Measurements from ENCODE around the gene CHD6. TPM values are rescaled to one million over a fixed set of nuclear protein-coding genes. Genes with fewer than 3 reads are reported as not detected.

The CHD6 gene
- total and polyA plus RNA-seq, 2 of the 13 experiments (the other 11 are each of a cell fraction or from before 2014, with no cell fraction given), result 14.4 to 52.0 TPM

- TF ChIP-seq POGK (CRISPR knock-in tag; conservative IDR thresholded peaks at IDR 0.05) (no peak), ZNF619 (CRISPR knock-in tag; IDR thresholded peaks at IDR 0.05) (0 out of 2 replicates have a peak, but pooled peaks have one; percentile 72), ZNF598 (CRISPR knock-in tag; IDR thresholded peaks at IDR 0.05; ENCODE audit: borderline replicate concordance) (no peak), ARNT2 (CRISPR knock-in tag; IDR thresholded peaks at IDR 0.05; ENCODE audit: low read depth) (no peak), ARID4A (CRISPR knock-in tag; IDR thresholded peaks at IDR 0.05; ENCODE audit: borderline replicate concordance) (peak; percentile 79; the same call in 1 of the 2 replicates), ZC3H4 (CRISPR knock-in tag; IDR thresholded peaks at IDR 0.05; ENCODE audit: borderline replicate concordance) (no peak), HNRNPH1 (optimal IDR thresholded peaks at IDR 0.05; ENCODE audit: low read depth, low read length) (no peak), TEF (CRISPR knock-in tag; IDR thresholded peaks at IDR 0.05) (no peak), ZNF382 (CRISPR knock-in tag; IDR thresholded peaks at IDR 0.05; ENCODE audit: borderline replicate concordance) (no peak), SIX1 (CRISPR knock-in tag; IDR thresholded peaks at IDR 0.05; ENCODE audit: borderline replicate concordance) (peak; percentile 11; the same call in 1 of the 2 replicates), ZNF574 (CRISPR knock-in tag; IDR thresholded peaks at IDR 0.05) (peak; percentile 68)
- TF ChIP-seq, protein P1, sequence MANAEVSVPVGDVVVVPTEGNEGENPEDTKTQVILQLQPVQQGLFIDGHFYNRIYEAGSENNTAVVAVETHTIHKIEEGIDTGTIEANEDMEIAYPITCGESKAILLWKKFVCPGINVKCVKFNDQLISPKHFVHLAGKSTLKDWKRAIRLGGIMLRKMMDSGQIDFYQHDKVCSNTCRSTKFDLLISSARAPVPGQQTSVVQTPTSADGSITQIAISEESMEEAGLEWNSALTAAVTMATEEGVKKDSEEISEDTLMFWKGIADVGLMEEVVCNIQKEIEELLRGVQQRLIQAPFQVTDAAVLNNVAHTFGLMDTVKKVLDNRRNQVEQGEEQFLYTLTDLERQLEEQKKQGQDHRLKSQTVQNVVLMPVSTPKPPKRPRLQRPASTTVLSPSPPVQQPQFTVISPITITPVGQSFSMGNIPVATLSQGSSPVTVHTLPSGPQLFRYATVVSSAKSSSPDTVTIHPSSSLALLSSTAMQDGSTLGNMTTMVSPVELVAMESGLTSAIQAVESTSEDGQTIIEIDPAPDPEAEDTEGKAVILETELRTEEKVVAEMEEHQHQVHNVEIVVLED (CRISPR knock-in tag; IDR thresholded peaks at IDR 0.05; ENCODE audit: borderline replicate concordance), result no peak; the same call in 1 of the 2 replicates
- TF ChIP-seq, protein P2, sequence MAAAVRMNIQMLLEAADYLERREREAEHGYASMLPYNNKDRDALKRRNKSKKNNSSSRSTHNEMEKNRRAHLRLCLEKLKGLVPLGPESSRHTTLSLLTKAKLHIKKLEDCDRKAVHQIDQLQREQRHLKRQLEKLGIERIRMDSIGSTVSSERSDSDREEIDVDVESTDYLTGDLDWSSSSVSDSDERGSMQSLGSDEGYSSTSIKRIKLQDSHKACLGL (CRISPR knock-in tag; IDR thresholded peaks at IDR 0.05), result no peak
- TF ChIP-seq, protein P3, sequence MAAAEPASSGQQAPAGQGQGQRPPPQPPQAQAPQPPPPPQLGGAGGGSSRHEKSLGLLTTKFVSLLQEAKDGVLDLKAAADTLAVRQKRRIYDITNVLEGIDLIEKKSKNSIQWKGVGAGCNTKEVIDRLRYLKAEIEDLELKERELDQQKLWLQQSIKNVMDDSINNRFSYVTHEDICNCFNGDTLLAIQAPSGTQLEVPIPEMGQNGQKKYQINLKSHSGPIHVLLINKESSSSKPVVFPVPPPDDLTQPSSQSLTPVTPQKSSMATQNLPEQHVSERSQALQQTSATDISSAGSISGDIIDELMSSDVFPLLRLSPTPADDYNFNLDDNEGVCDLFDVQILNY (CRISPR knock-in tag; conservative IDR thresholded peaks at IDR 0.05), result no peak
These were observed 79.2 kb downstream of the CHD6 start (continued) for GRCh38 chr20:41538810-41539596.

Data from HepG2 (cell line).